Stimulated activated CD8-positive, alpha-beta memory T cell treated with anti-CD3 and anti-CD28 coated beads, Interleukin-12 subunit alpha, Interleukin-12 subunit beta, amount 100 ng/mL, for 24 hours (primary cell): Measurements from ENCODE around the gene ELF2.
A peak's percentile ranks its signal among the peaks of the same experiment; 100 is the strongest.
"Not testable (repeated sequence)": the region's sequence is repeated elsewhere in the genome, so short reads cannot be mapped to it uniquely, and the experiment has no call there.

Source experiments
- DNase-seq: peaks from one replicate; pipeline ENCODE4 v3.0.0-alpha.2; 2020; ENCODE audit errors: extremely low read depth

ELF2 gene

DNA sequence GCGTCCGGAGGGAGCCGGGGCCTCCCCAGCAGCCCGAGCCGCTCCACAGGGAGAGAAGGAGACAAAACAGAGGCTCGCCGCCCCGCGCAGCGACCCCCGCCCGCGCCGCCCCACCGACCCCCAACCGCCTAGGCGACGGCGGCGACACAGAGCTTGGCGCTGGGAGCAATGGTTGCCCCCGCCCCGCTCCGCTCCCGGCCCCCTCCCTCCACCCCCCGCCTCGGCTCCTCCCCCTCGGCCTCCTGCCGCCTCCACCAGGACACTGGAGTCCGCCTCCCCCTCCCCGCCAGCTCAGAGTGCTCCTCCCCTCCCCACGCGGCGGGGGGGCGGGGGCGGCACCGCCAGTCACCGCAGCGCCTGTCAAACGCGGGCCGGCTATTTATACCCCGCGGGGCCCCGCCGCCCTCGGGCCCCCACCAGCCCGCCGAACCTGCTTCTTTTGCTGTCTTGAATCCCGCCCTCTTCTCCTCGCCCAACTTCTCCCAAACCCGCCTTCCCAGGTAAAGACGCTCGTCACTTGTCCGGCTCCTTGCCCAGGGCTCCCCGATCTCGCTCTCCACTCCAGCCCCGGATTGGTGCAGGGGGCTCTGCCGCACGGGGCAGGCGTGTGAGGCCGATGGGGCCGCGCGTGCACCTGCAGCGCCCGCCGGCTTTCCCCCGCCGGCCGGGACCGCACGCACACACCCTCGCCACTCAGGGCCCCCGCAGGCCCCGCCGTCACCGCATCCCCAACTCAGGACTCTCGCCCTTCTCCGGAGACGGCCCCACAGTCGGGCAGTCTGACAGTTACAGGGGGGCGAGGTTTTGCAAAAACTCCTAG, at the start of gene ELF2:
ELF2 (minus strand) TSS at position 170 of the 820 bp plus-strand sequence. CDS start 39,517 bp downstream, outside the sequence.
- peak; percentile 50 for DNase-seq

GRCh38 chr4:139223682-139224317, 46.8 kb upstream of the ELF2 start:
- no peak for DNase-seq

DNA sequence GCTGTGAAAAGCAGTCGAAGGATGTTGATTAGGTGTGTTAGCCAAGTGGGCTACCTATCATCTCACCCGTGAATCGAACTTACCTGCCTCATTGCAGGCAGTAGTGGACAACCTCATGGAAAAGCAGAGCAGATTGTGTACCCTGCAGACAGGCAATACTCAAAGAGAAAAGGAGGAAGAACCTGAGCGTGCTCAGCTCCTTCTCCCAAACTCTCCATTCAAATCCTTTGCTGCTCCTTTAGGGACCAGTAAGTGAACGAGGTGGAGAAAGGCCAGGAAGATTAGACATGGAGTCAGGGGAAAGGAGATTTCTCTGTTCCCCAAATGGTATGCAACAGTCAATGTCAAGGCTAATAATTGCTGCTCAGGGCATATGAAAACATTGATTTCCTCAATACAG, 45.2 kb upstream of the ELF2 start:
- DNase-seq = no peak

DNA sequence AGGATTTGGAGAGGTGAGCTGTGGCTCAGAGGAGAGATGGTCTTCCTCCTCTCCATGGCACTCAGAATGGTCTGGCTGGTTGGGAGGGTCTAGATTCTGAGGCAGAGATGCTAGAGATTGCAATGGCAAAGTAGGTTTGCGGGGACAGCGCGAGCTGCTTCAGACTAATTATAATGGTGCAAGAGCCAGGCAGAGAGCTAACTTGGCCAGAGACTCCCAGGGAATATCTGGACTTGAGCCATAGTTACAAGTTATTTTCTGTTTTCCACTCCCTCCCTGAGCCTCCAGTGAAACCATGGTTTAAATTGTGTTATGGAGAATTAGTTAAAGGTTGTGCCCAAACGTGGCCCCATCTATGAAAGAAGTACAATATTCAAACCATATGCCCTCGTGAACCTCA, 44.7 kb upstream of the ELF2 start:
- no peak for DNase-seq

DNA sequence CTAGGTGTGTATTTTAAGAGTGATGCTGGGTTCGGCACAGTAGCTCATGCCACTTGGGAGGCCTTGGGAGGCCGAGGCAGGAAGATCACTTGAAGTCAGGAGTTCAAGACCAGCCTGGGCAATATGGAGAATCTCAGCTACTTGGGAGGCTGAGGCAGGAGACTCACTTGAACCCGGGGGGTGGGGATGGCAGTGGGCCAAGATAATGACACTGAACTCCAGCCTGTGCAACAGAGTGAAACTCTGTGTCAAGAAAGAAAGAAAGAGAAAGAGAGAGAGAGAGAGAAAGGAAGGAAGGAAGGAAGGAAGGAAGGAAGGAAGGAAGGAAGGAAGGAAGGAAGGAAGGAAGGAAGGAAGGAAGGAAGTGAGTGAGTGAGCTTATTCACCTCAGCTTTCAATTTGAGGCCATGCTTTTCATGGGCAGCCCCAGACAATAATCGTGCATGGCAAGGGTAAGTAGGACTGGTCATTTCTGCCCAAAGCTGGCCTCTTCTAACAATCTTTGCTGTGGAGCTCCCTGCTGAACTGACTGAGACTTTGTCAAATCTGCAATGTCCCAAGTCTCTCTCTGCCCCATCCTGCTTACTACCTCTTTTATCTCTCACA, 42.5 kb upstream of the ELF2 start:
- no peak for DNase-seq

- DNase-seq = no peak
Measured at GRCh38 chr4:139214039-139214534, 37.1 kb upstream of the ELF2 start.

DNA sequence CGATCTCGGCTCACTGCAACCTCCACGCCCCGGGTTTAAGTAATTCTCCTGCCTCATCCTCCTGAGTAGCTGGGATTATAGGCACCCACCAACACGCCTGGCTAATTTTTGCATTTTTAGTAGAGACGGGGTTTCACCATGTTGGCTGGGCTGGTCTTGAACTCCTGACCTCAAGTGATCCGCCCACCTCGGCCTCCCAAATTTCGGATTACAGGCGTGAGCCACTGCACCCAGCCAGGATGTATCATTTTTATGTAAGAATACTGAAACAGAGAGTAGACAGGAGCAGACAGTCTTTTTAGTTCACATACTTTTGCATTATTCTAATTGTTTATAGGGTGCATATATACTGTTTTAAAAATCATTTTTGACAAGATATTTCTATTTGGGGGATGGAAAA, 36.6 kb upstream of the ELF2 start:
- DNase-seq = not testable (repeated sequence)

DNA sequence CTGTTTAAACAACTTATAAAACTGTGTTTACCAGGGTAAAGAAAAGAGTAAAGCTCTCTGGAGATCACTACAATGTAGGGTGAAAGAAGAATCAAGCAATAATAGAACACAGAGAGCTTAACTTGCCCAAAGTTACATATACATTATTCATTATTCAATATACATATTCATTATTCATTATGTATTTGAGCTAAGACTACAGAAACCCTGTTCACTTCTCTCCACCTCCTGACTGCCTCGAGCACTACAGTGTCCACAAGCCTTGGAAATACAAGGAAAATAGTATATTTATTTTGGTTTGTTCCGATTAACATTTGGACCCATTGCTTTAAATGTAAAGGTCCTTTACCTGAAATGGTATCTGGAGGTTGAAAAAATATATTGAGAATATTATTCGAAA, 35.9 kb upstream of the ELF2 start:
- DNase-seq = no peak

DNA sequence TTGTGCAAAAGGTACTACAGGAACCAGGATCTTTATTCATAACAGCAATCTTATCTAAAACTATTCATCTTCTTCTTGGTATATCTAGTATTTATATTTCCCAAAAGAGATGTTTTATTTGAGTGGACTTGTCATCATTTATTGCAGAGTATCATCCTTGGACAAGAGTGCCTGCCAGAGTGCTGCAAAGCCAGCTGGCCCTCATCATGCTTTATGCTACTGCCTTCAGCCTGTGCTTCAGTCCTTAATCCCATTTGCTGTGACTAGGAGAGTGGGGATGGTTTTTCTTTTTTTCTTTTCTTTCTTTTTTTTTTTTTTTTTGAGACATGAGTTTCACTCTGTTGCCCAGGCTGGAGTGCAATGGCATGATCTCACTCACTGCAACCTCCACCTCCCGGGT, 33.5 kb upstream of the ELF2 start:
- no peak for DNase-seq

DNA sequence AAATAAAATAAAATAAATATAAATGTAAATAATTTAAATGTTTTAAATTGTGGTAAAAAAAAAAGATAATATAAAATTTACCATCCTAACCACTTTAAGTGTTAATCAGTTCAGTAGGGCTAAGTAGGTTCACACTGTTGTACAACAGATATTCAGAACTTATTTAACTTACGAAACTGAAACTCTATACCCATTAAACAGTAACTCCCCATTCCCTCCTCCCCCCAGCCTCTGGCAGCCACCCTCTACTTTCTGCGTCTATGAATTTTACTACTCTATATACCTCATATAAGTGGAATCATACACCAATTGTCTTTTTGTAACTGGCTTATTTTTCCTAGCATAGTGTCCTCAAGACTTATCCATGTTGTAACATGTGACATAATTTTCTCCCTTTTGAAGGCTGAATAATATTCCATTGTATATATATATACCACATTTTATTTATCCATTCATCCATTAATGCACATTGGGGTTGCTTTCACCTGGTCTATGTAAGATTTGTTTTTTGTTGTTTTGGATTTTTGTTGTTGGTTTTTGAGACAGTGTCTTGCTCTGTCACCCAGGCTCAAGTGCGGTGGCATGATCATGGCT, 32.5 kb upstream of the ELF2 start:
- DNase-seq = no peak

- DNase-seq = no peak
Measured at GRCh38 chr4:139208404-139208945, 31.5 kb upstream of the ELF2 start.

- DNase-seq = no peak
Measured at GRCh38 chr4:139207873-139208403, 30.9 kb upstream of the ELF2 start.

- no peak for DNase-seq
Measured at GRCh38 chr4:139207247-139207646, 30.2 kb upstream of the ELF2 start.

GRCh38 chr4:139202991-139203390, 26.0 kb upstream of the ELF2 start:
- DNase-seq = no peak

DNA sequence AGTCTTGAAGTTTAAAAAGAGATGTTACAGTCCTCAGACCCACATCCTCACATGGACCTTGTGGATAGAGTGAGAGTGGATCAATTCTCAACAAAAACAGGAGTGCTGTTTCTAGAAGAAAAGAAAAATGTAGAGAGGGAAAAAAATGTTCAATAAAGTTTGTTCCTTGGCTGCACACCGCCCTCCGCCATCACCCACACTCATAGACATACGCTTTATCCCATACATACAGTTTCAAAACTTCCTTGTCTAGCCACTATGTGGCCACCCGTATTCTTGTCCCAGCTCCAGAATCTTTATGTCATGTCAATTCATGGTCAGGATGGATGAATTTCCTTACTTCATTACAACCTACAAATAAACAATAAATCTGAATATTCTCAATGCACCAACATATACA, 23.5 kb upstream of the ELF2 start:
- no peak for DNase-seq

DNA sequence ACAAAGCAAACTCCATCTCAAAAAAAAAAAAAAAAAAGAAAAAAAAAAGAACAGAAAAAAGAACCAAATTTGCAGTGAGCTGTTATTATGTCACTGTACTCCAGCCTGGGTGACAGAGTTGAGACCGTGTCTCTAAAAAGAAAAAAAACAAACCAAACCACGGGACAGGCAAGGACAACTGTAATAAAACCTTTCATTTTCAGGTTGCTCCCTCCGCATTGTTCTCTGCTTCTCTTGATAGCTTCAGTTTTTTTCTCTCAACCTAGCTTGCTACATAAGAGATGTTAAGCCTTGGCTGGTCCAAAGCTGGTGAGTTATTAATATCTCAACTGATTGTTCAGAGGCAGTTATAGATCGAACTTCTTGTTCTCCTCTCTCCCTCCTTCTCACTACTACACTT, 23.1 kb upstream of the ELF2 start:
- no peak for DNase-seq

GRCh38 chr4:139197214-139197613, 20.2 kb upstream of the ELF2 start:
- DNase-seq = not testable (repeated sequence)

DNA sequence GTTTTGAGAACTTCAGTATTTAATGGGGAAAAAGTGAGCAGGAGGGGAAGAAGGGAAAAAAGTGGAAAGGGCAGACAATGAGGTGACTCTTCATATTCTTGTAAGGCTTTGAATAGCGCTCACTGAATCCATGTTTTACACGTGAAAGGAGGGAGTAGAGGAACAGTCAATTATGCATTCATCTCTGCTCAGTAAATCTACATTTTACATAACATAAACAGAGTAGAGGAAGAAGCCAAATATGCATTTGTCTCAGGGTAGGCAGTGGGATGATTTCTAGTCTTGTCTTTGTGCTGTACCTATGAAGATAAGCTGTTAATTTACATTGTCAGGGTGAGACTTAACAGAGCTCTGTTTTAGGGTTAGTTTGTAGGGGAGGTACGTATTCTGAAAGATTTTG, 19.4 kb upstream of the ELF2 start:
- no peak for DNase-seq

GRCh38 chr4:139191373-139191772, 14.4 kb upstream of the ELF2 start:
- DNase-seq = no peak

DNA sequence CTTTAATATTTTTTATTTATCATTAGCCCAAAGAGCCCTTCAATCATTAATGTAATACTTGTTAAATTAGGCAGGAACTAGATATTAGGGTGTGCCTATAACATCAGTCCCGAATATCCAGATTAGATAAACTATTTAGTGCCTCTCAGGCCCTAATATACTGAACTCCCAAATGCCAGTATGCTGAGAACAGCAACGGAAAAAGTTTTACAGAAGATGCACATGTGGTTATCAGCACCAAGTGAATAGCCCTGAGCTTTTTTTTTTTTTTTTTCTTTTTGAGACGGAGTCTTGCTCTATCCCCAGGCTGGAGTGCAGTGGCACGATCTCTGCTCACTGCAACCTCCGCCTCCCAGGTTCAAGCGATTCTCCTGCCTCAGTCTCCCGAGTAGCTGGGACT, 13.0 kb upstream of the ELF2 start:
- DNase-seq = no peak

DNA sequence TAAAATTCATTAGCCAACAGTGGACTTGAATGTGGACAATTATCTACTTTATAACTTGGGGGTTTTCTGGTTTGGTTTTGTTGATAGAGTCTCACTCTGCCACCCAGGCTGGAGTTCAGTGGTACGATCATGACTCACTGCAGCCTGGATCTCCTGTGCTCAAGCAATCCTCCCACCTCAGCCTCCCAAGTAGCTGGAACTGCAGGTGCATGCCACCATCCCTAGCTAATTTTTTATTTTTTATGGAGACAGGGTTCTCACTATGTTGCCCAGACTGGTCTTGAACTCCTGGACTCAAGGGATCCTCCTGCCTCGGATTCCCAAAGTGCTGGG, 12.4 kb upstream of the ELF2 start:
- DNase-seq = no peak
